Lower leg skin (tissue), 4 donors: Measurements from ENCODE around the gene PIK3C2B. TPM values are rescaled to one million over a fixed set of nuclear protein-coding genes. Genes with fewer than 3 reads are reported as not detected.

Source experiments
- DNase-seq, 2 donors: peaks; one replicate each; pipeline ENCODE4 v3.0.0-alpha.2; 2019; ENCODE audit warnings: low spot score in 2 of 2
- H3K4me3 ChIP-seq: fragments of 200-600 bp; sonication (generic); 2 replicates; pipeline ENCODE4 v1.5.1; 2017; ENCODE audit warnings: mild to moderate bottlenecking, low read depth; ENCODE audit not compliant: poor library complexity, severe bottlenecking
- POLR2A ChIP-seq, 2 donors: fragments of 450-650 bp; IDR thresholded peaks; one replicate each; pipeline ENCODE4 v1.6.1; 2016 to 2017; ENCODE audit warnings: antibody characterized with exemption in 2 of 2, mild to moderate bottlenecking in 1 of 2, moderate library complexity in 1 of 2
- WGBS, 2 donors: methylation state at CpG; one replicate each; pipeline ENCODE4 v1.1.5; 2018; 5-methylcytosine and 5-hydroxymethylcytosine counted together
- intact Hi-C: fragments of 100-400 bp; cut with DNase I; formaldehyde crosslinking; loops from one replicate; pipeline ENCODE4 v1.15.0; 2023; ENCODE audit warnings: low total_unique reads
- total RNA-seq, 4 donors: library from RNA; depleted of rRNA; stranded (reverse); fragments of >200 nt; gene quantifications; one replicate each; pipeline ENCODE4 v1.1.0, GENCODE V29; 2016
- TF ChIP-seq, protein P1 (sequence below), 3 donors: fragments of 450-650 bp; IDR thresholded peaks; one replicate each; pipeline ENCODE4 v1.5.1; 2016; ENCODE audit warnings: antibody characterized with exemption in 3 of 3, mild to moderate bottlenecking in 3 of 3, moderate library complexity in 2 of 3

PIK3C2B gene
- total RNA-seq, 4 donors from 2014 or later: 51.7 to 92.1 (median 62.1) TPM

DNA sequence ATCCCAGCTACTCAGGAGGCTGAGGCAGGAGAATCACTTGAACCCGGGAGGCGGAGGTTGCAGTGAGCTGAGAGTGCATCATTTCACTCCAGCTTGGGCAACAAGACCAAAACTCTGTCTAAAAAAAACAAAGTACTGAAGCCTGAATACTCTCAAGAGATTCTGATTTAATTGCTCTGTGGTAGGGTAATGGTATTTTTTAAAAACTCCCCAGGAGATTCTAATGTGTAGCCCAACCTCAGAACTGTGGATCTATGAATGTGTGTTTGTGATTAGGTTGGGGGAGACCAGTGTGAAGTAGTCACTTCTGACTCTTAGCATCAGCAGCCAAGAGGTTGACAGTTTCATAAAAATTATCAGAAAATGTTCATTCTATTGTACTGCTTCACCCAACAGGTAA, 21.9 kb downstream of the PIK3C2B start:
- TF ChIP-seq POLR2A (IDR thresholded peaks at IDR 0.05): no peak
- TF ChIP-seq, protein P1, sequence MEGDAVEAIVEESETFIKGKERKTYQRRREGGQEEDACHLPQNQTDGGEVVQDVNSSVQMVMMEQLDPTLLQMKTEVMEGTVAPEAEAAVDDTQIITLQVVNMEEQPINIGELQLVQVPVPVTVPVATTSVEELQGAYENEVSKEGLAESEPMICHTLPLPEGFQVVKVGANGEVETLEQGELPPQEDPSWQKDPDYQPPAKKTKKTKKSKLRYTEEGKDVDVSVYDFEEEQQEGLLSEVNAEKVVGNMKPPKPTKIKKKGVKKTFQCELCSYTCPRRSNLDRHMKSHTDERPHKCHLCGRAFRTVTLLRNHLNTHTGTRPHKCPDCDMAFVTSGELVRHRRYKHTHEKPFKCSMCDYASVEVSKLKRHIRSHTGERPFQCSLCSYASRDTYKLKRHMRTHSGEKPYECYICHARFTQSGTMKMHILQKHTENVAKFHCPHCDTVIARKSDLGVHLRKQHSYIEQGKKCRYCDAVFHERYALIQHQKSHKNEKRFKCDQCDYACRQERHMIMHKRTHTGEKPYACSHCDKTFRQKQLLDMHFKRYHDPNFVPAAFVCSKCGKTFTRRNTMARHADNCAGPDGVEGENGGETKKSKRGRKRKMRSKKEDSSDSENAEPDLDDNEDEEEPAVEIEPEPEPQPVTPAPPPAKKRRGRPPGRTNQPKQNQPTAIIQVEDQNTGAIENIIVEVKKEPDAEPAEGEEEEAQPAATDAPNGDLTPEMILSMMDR (IDR thresholded peaks at IDR 0.05): no peak
- intact Hi-C loops: no loop called here
- 89 to 90% methylated on average over 2 of the region's 2 CpGs for WGBS, 2 donors
- DNase-seq: no peak
- no peak overlapping the region for H3K4me3 ChIP-seq

DNA sequence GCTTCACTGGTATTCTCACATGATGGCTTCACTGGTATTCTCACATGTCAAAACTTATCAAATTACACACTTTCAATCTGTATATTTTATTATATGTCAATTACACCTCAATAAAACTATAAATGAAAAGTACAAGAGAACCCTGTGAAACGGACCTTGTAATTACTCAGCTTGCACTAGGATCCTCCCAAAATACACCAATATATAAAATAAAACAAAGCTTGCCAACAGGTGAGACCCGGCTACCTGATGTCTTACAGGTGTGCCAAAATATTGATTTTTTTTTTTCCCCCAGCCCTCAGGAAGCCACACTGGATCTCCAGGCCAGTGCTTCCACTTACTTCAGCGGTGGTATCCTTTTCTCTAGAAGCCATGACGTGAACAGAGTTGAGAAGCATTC, 22.9 kb downstream of the PIK3C2B start:
- H3K4me3 ChIP-seq: no peak overlapping the region
- intact Hi-C loops: no loop called here
- WGBS, 2 donors: 89 to 94% methylated on average over 4 of the region's 4 CpGs

DNA sequence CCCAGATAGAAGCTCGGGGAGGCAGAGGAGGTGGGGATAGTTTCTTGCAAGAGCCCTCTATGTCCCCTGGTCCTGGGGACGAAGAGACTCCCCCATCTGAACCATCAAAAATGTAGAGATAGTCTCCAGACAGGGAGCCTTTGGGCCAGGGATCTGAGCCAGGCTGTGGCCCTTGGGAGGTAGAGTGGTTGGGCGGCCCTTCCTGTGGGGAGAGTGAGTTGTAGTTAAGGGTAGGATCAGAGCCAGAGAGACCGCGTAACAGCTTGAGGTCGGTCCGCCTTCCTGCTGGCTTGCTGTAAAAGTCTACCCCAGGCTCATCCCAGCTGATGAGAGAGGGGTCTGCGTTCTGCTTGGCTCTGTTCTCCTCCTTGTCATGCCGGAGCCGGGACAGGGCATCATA, 25.3 kb downstream of the PIK3C2B start:
- TF ChIP-seq, protein P1 (IDR thresholded peaks at IDR 0.05): no peak
- TF ChIP-seq POLR2A (IDR thresholded peaks at IDR 0.05): no peak
- no peak for DNase-seq
- H3K4me3 ChIP-seq: no peak overlapping the region
- 88 to 93% methylated on average over 10 of the region's 10 CpGs for WGBS, 2 donors
- intact Hi-C loops: no loop called here

More for the DNA sequence above, 22.9 kb downstream of the PIK3C2B start:
- no peak for TF ChIP-seq POLR2A (IDR thresholded peaks at IDR 0.05)
- TF ChIP-seq, protein P1 (IDR thresholded peaks at IDR 0.05): no peak
- DNase-seq: no peak

DNA sequence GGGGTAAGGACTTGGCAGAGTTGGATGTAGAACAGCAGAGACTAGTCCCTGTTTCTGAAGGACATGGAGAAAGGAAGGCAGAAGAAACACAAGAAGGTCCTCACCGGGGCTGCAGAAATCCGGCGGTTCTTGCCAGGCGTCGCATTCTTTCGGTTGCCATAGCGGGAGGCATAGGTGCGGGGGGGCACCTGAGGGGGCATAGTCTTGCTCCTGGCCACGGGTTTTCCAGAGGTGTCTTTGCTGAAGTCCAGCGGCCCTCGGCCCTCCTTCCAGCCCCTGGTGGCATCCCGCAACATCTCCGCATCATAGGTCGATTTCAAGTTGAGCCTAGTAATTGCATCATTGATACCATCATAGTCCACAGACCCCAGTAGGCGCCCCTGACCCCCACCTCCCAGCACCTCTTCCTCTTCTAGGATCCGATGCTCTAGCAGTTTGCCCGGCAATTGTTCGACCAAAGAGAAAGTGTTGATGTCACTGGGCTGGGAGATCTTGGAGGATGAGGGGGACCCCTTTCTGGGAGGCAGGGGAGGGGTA, 25.8 kb downstream of the PIK3C2B start:
- 84 to 88% methylated on average over 18 of the region's 18 CpGs for WGBS, 2 donors
- no peak for DNase-seq
- no peak for TF ChIP-seq POLR2A (IDR thresholded peaks at IDR 0.05)
- TF ChIP-seq, protein P1 (IDR thresholded peaks at IDR 0.05): no peak
- H3K4me3 ChIP-seq: no peak overlapping the region
- intact Hi-C loops: no loop called here

DNA sequence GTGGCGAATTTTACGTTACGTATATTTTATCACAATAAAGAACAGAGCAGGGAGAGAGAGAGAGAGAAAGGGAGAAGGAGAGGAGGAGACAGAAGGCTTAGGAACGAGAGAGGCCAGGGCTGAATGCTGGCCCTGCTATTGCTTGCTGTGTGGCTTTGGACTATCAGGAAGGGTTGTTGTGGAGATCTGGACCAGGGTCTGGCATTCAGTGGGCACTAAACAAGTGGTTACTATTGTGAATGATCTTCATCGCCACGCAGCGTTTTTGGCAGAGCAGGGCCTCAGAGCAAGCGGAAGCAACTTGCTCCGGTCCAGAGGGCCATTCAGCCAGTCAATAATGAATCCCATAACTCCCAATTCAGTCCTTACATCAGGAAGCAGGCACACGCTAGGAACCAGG, 26.4 kb downstream of the PIK3C2B start:
- TF ChIP-seq, protein P1 (IDR thresholded peaks at IDR 0.05): no peak
- TF ChIP-seq POLR2A (IDR thresholded peaks at IDR 0.05): no peak
- intact Hi-C loops: no loop called here
- no peak for DNase-seq
- 79 to 88% methylated on average over 10 of the region's 10 CpGs for WGBS, 2 donors
- no peak overlapping the region for H3K4me3 ChIP-seq
